SJSA1 (cell line): ENCODE measurements around the gene SLC35A4. TPM values are rescaled to one million over a fixed set of nuclear protein-coding genes. Genes with fewer than 3 reads are reported as not detected.
"Not testable (repeated sequence)": the region's sequence is repeated elsewhere in the genome, so short reads cannot be mapped to it uniquely, and the experiment has no call there.

Source experiments
- DNase-seq, 2 experiments: peaks; one replicate each; pipeline ENCODE4 v3.0.0-alpha.2; 2015 to 2020; ENCODE audit warnings: low spot score in 2 of 2, low read depth in 1 of 2
- H3K27ac ChIP-seq: fragments of 250-450 bp; sonication (Bioruptor Pico); 2 replicates; pipeline ENCODE4 v1.5.1; 2020; ENCODE audit warnings: mild to moderate bottlenecking, moderate library complexity
- H3K27me3 ChIP-seq: fragments of 250-450 bp; sonication (Bioruptor Pico); replicated peaks from 2 replicates; pipeline ENCODE4 v1.5.1; 2020; ENCODE audit warnings: mild to moderate bottlenecking, moderate library complexity
- H3K36me3 ChIP-seq: fragments of 250-450 bp; sonication (Bioruptor Pico); 2 replicates; pipeline ENCODE4 v1.5.1; 2020; ENCODE audit warnings: mild to moderate bottlenecking
- H3K4me1 ChIP-seq: fragments of 250-450 bp; sonication (Bioruptor Pico); replicated peaks from 2 replicates; pipeline ENCODE4 v1.6.1; 2021; ENCODE audit warnings: mild to moderate bottlenecking
- H3K4me3 ChIP-seq: fragments of 250-450 bp; sonication (Bioruptor Pico); 2 replicates; pipeline ENCODE4 v1.5.1; 2020; ENCODE audit warnings: mild to moderate bottlenecking
- H3K9me3 ChIP-seq: fragments of 250-450 bp; sonication (Bioruptor Pico); replicated peaks from 2 replicates; pipeline ENCODE4 v1.5.1; 2020; ENCODE audit warnings: mild to moderate bottlenecking
- total RNA-seq: library from RNA; depleted of rRNA; stranded (reverse); fragments of >200 nt; shearing (Covaris generic); gene quantifications from 2 replicates; pipeline ENCODE4 v1.2.3, GENCODE V29; 2014

SLC35A4 gene
- total RNA-seq, 1 experiment from 2014 or later, result 56.7 TPM

GRCh38 chr5:140588311-140589070, 23.9 kb downstream of the SLC35A4 start:
- Histone ChIP-seq H3K4me1 (peaks cover 37% of the 10 kb centered on the region), H3K4me3 (no peak overlapping the region), H3K27ac (peak overlapping the region; percentile 38), H3K36me3 (no peaks in the 10 kb centered on the region), H3K27me3 (no peaks in the 10 kb centered on the region), H3K9me3 (no peaks in the 10 kb centered on the region)
- DNase-seq, result no peak

- peaks cover 41% of the 10 kb centered on the region for H3K4me1 ChIP-seq
- H3K27me3 ChIP-seq, result no peaks in the 10 kb centered on the region
- no peaks in the 10 kb centered on the region for H3K9me3 ChIP-seq
- H3K4me3 ChIP-seq, result no peak overlapping the region
- no peak for DNase-seq
- H3K36me3 ChIP-seq, result no peaks in the 10 kb centered on the region
- H3K27ac ChIP-seq, result no peak overlapping the region
Measured at GRCh38 chr5:140590861-140591260, 26.2 kb downstream of the SLC35A4 start.

GRCh38 chr5:140591747-140592372, 27.2 kb downstream of the SLC35A4 start:
- H3K27ac ChIP-seq, result no peak overlapping the region
- no peaks in the 10 kb centered on the region for H3K36me3 ChIP-seq
- no peak overlapping the region for H3K4me3 ChIP-seq
- no peaks in the 10 kb centered on the region for H3K27me3 ChIP-seq
- H3K9me3 ChIP-seq, result no peaks in the 10 kb centered on the region
- H3K4me1 ChIP-seq, result peaks cover 41% of the 10 kb centered on the region
- DNase-seq, result no peak

- H3K36me3 ChIP-seq, H3K27ac ChIP-seq, DNase-seq, H3K4me3 ChIP-seq, H3K27me3 ChIP-seq, H3K9me3 ChIP-seq: not testable (repeated sequence)
- peaks cover 41% of the 10 kb centered on the region for H3K4me1 ChIP-seq
Measured at GRCh38 chr5:140593070-140593469, 28.4 kb downstream of the SLC35A4 start.

GRCh38 chr5:140594169-140594568, 29.5 kb downstream of the SLC35A4 start:
- Histone ChIP-seq H3K27ac (no peak overlapping the region), H3K27me3 (no peaks in the 10 kb centered on the region), H3K4me1 (peaks cover 30% of the 10 kb centered on the region), H3K36me3 (no peaks in the 10 kb centered on the region), H3K4me3 (no peak overlapping the region), H3K9me3 (no peaks in the 10 kb centered on the region)
- DNase-seq, result no peak

- Histone ChIP-seq H3K4me3 (no peak overlapping the region), H3K36me3 (no peaks in the 10 kb centered on the region), H3K27me3 (no peaks in the 10 kb centered on the region), H3K27ac (no peak overlapping the region), H3K9me3 (no peaks in the 10 kb centered on the region), H3K4me1 (peaks cover 16% of the 10 kb centered on the region)
- no peak for DNase-seq
Measured at GRCh38 chr5:140595538-140596300, 31.1 kb downstream of the SLC35A4 start.

GRCh38 chr5:140596321-140596741, 31.7 kb downstream of the SLC35A4 start:
- Histone ChIP-seq H3K27me3 (no peaks in the 10 kb centered on the region), H3K27ac (no peak overlapping the region), H3K4me3 (no peak overlapping the region), H3K4me1 (peaks cover 13% of the 10 kb centered on the region), H3K36me3 (no peaks in the 10 kb centered on the region), H3K9me3 (no peaks in the 10 kb centered on the region)
- DNase-seq, result no peak

GRCh38 chr5:140598836-140599235, 34.2 kb downstream of the SLC35A4 start:
- H3K4me3 ChIP-seq, result no peak overlapping the region
- H3K27me3 ChIP-seq, result no peaks in the 10 kb centered on the region
- no peaks in the 10 kb centered on the region for H3K9me3 ChIP-seq
- no peaks in the 10 kb centered on the region for H3K36me3 ChIP-seq
- DNase-seq, result no peak
- H3K27ac ChIP-seq, result no peak overlapping the region
- H3K4me1 ChIP-seq, result peaks cover 5% of the 10 kb centered on the region; the same call in 1 of the 2 replicates

- H3K4me1 ChIP-seq, result peaks cover 5% of the 10 kb centered on the region; the same call in 1 of the 2 replicates
- H3K27me3 ChIP-seq, result no peaks in the 10 kb centered on the region
- no peaks in the 10 kb centered on the region for H3K36me3 ChIP-seq
- DNase-seq, result no peak
- H3K27ac ChIP-seq, result no peak overlapping the region
- no peaks in the 10 kb centered on the region for H3K9me3 ChIP-seq
- H3K4me3 ChIP-seq, result no peak overlapping the region
Measured at GRCh38 chr5:140600096-140600495, 35.5 kb downstream of the SLC35A4 start.

- Histone ChIP-seq H3K27ac (no peak overlapping the region), H3K27me3 (no peaks in the 10 kb centered on the region)
- DNase-seq, result no peak
Measured at GRCh38 chr5:140602147-140602546, 37.5 kb downstream of the SLC35A4 start.

GRCh38 chr5:140603446-140603698, 38.7 kb downstream of the SLC35A4 start:
- H3K27me3 ChIP-seq, H3K4me1 ChIP-seq, DNase-seq, H3K27ac ChIP-seq, H3K9me3 ChIP-seq, H3K4me3 ChIP-seq, H3K36me3 ChIP-seq: not testable (repeated sequence)

More at GRCh38 chr5:140602147-140602546, 37.5 kb downstream of the SLC35A4 start:
- no peaks in the 10 kb centered on the region for H3K9me3 ChIP-seq
- H3K4me3 ChIP-seq, result no peak overlapping the region
- H3K4me1 ChIP-seq, result no peaks in the 10 kb centered on the region
- H3K36me3 ChIP-seq, result no peaks in the 10 kb centered on the region

GRCh38 chr5:140603734-140604133, 39.1 kb downstream of the SLC35A4 start:
- no peak overlapping the region for H3K4me3 ChIP-seq
- H3K9me3 ChIP-seq, result no peaks in the 10 kb centered on the region
- H3K27ac ChIP-seq, result no peak overlapping the region
- no peak for DNase-seq
- no peaks in the 10 kb centered on the region for H3K27me3 ChIP-seq
- no peaks in the 10 kb centered on the region for H3K36me3 ChIP-seq
- H3K4me1 ChIP-seq, result no peaks in the 10 kb centered on the region

- Histone ChIP-seq H3K27ac (no peak overlapping the region), H3K4me3 (no peak overlapping the region), H3K36me3 (no peaks in the 10 kb centered on the region), H3K9me3 (no peaks in the 10 kb centered on the region), H3K27me3 (no peaks in the 10 kb centered on the region), H3K4me1 (0 out of 2 replicates have a peak, but pooled peaks cover 3% of the 10 kb centered on the region)
- no peak for DNase-seq
Measured at GRCh38 chr5:140605879-140606278, 41.3 kb downstream of the SLC35A4 start.

- Histone ChIP-seq H3K9me3 (no peaks in the 10 kb centered on the region), H3K36me3 (no peaks in the 10 kb centered on the region), H3K4me1 (peaks cover 12% of the 10 kb centered on the region), H3K4me3 (no peak overlapping the region), H3K27me3 (no peaks in the 10 kb centered on the region), H3K27ac (no peak overlapping the region)
- no peak for DNase-seq
Measured at GRCh38 chr5:140607031-140607430, 42.4 kb downstream of the SLC35A4 start.
